8988T (cell line): ENCODE results near the gene BCL2L1.
"Not testable (repeated sequence)": the region's sequence is repeated elsewhere in the genome, so short reads cannot be mapped to it uniquely, and the experiment has no call there.

Experiments
- DNase-seq: peaks from one replicate; pipeline ENCODE4 v3.0.0; 2011

BCL2L1 gene

GRCh38 chr20:31642837-31643236 is 79.8 kb downstream of the BCL2L1 start:
- no peak for DNase-seq

GRCh38 chr20:31641391-31641790 is 81.3 kb downstream of the BCL2L1 start:
- no peak for DNase-seq

- no peak for DNase-seq
These were observed 82.4 kb downstream of the BCL2L1 start for GRCh38 chr20:31640259-31640658.

GRCh38 chr20:31638816-31639215 is 83.9 kb downstream of the BCL2L1 start:
- no peak for DNase-seq

GRCh38 chr20:31638317-31638716 is 84.4 kb downstream of the BCL2L1 start:
- no peak for DNase-seq

GRCh38 chr20:31637660-31638059 is 85.0 kb downstream of the BCL2L1 start, which contains the start of gene COX4I2:
Gene COX4I2, plus strand, starts transcription at chr20:31637912. Its CDS starts 1,106 bp downstream, at chr20:31639018.
- no peak for DNase-seq

GRCh38 chr20:31633339-31633914 is 89.2 kb downstream of the BCL2L1 start:
- DNase-seq = no peak

GRCh38 chr20:31632548-31633338 is 89.9 kb downstream of the BCL2L1 start:
- no peak for DNase-seq

- DNase-seq = no peak
These were observed 92.4 kb downstream of the BCL2L1 start for GRCh38 chr20:31630187-31630790.

- not testable (repeated sequence) for DNase-seq
These were observed 94.6 kb downstream of the BCL2L1 start for GRCh38 chr20:31628057-31628456.

GRCh38 chr20:31626534-31626933 is 96.1 kb downstream of the BCL2L1 start:
- not testable (repeated sequence) for DNase-seq

- not testable (repeated sequence) for DNase-seq
These were observed 99.6 kb downstream of the BCL2L1 start for GRCh38 chr20:31623123-31623505.

- no peak for DNase-seq
These were observed 102.4 kb downstream of the BCL2L1 start for GRCh38 chr20:31620246-31620645.

GRCh38 chr20:31617432-31618104 is 105.1 kb downstream of the BCL2L1 start:
- DNase-seq = no peak

GRCh38 chr20:31615416-31615815 is 107.3 kb downstream of the BCL2L1 start:
- no peak for DNase-seq
